Activated CD8-positive, alpha-beta T cell treated with anti-CD3 and anti-CD28 coated beads for 36 hours (primary cell): ENCODE data around the gene ANKDD1B. TPM values are rescaled to one million over a fixed set of nuclear protein-coding genes. Genes with fewer than 3 reads are reported as not detected.
A peak's percentile ranks its signal among the peaks of the same experiment; 100 is the strongest.

Experiments
- ATAC-seq: fragments of 200-7000 bp; cut with Tn5 transposase; one replicate; pipeline ENCODE4 v1.10.0; 2021; ENCODE audit warnings: mild to moderate bottlenecking, moderate library complexity
- CTCF ChIA-PET: fragments of 350-600 bp; sonication (Branson Sonifier 250); formaldehyde crosslinking; loops from one replicate; lab custom pipeline; 2021; ENCODE audit warnings: antibody characterized with exemption; lab: Charles Lee
- POLR2A ChIA-PET: fragments of 350-600 bp; sonication (Branson Sonifier 250); formaldehyde crosslinking; loops from one replicate; lab custom pipeline; 2021; ENCODE audit warnings: antibody characterized with exemption; lab: Charles Lee
- DNase-seq: peaks from one replicate; pipeline ENCODE4 v3.0.0-alpha.2; 2020
- H3K27ac Mint-ChIP-seq: one replicate; pipeline ENCODE4 v1.8.0; 2021; ENCODE audit warnings: mild to moderate bottlenecking, mixed read lengths
- H3K27me3 Mint-ChIP-seq: one replicate; pipeline ENCODE4 v1.8.0; 2021; ENCODE audit warnings: mixed read lengths
- H3K36me3 Mint-ChIP-seq: one replicate; pipeline ENCODE4 v1.8.0; 2021; ENCODE audit warnings: low read depth, mixed read lengths
- H3K4me1 Mint-ChIP-seq: one replicate; pipeline ENCODE4 v1.8.0; 2021; ENCODE audit warnings: low read depth, mixed read lengths
- H3K4me3 Mint-ChIP-seq: one replicate; pipeline ENCODE4 v1.8.0; 2021; ENCODE audit warnings: mild to moderate bottlenecking, moderate library complexity, mixed read lengths
- H3K9me3 Mint-ChIP-seq: one replicate; pipeline ENCODE4 v1.8.0; 2021; ENCODE audit warnings: mixed read lengths
- intact Hi-C: fragments of 100-400 bp; cut with micrococcal nuclease; formaldehyde crosslinking; loops from one replicate; pipeline ENCODE4 v1.10.0; 2022
- total RNA-seq, 2 experiments: library from RNA; stranded (reverse); gene quantifications; one replicate each; pipeline ENCODE4 v1.2.3, GENCODE V29; 2021
- TF ChIP-seq, protein P1 (sequence below): fragments of 200-600 bp; IDR thresholded peaks from one replicate; pipeline ENCODE4 v1.8.0; 2022; ENCODE audit warnings: antibody characterized with exemption, mild to moderate bottlenecking

The ANKDD1B gene
- total RNA-seq, 2 experiments from 2014 or later = not detected

DNA sequence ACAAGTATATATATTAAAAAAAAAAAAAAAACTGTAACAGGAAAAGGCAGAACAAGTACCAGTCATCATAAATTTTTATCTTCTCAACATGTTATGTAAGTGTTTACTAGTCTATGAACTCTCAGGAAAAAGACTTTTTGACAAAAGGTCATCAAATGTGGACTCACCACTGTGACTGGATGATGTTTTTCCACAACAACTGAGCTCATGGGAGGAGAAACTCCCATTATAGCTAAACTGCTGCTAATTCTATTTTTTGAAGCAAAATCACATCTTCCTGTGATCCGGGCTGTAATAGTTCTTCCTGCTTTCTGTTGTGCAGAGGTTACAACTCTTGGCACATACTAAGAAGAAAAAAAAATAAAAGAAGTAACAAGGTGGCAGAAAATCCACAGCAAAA is 66.4 kb downstream of the ANKDD1B start:
- intact Hi-C loops = no loop called here
- ChIA-PET POLR2A (no interaction called here), CTCF (no interaction called here)
- ATAC-seq = no peak
- peaks cover 8% of the 10 kb centered on the region for H3K4me1 Mint-ChIP-seq
- DNase-seq = no peak
- H3K9me3 Mint-ChIP-seq = no peaks in the 10 kb centered on the region
- H3K27me3 Mint-ChIP-seq = no peaks in the 10 kb centered on the region
- TF ChIP-seq, protein P1, sequence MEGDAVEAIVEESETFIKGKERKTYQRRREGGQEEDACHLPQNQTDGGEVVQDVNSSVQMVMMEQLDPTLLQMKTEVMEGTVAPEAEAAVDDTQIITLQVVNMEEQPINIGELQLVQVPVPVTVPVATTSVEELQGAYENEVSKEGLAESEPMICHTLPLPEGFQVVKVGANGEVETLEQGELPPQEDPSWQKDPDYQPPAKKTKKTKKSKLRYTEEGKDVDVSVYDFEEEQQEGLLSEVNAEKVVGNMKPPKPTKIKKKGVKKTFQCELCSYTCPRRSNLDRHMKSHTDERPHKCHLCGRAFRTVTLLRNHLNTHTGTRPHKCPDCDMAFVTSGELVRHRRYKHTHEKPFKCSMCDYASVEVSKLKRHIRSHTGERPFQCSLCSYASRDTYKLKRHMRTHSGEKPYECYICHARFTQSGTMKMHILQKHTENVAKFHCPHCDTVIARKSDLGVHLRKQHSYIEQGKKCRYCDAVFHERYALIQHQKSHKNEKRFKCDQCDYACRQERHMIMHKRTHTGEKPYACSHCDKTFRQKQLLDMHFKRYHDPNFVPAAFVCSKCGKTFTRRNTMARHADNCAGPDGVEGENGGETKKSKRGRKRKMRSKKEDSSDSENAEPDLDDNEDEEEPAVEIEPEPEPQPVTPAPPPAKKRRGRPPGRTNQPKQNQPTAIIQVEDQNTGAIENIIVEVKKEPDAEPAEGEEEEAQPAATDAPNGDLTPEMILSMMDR = no peak
- H3K4me3 Mint-ChIP-seq = no peak overlapping the region
- H3K27ac Mint-ChIP-seq = peak overlapping the region; percentile 61
- peaks cover 10% of the 10 kb centered on the region for H3K36me3 Mint-ChIP-seq

DNA sequence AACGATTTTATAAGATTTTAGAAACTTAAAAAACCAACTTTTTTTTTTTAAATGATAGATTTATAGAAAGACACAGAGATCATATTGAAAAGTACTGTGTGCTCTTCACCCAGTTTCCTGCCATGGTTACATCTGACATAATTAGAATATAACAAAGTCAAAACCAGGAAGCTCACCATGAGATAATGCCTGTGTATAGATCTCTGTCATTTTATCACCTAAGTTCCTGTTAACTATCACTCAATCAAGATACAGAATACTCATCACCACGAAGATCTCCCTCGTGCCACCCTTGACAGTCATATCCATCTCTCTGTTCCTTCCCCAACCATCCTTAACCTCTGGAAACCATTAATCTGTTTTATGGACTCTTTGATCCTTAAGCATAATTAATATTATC is 66.9 kb downstream of the ANKDD1B start:
- H3K9me3 Mint-ChIP-seq = no peaks in the 10 kb centered on the region
- ChIA-PET POLR2A (no interaction called here), CTCF (interaction anchor here (1.1 kb wide), 1 partner anchor 442 kb away, joined by 3 read pairs; no protein-coding TSS in a partner anchor)
- ATAC-seq = peak; percentile 74
- no peak for DNase-seq
- H3K27me3 Mint-ChIP-seq = no peaks in the 10 kb centered on the region
- H3K36me3 Mint-ChIP-seq = peaks cover 9% of the 10 kb centered on the region
- intact Hi-C loops = no loop called here
- H3K4me1 Mint-ChIP-seq = peaks cover 8% of the 10 kb centered on the region
- H3K27ac Mint-ChIP-seq = peak overlapping the region; percentile 61
- no peak overlapping the region for H3K4me3 Mint-ChIP-seq
- TF ChIP-seq, protein P1 = no peak

DNA sequence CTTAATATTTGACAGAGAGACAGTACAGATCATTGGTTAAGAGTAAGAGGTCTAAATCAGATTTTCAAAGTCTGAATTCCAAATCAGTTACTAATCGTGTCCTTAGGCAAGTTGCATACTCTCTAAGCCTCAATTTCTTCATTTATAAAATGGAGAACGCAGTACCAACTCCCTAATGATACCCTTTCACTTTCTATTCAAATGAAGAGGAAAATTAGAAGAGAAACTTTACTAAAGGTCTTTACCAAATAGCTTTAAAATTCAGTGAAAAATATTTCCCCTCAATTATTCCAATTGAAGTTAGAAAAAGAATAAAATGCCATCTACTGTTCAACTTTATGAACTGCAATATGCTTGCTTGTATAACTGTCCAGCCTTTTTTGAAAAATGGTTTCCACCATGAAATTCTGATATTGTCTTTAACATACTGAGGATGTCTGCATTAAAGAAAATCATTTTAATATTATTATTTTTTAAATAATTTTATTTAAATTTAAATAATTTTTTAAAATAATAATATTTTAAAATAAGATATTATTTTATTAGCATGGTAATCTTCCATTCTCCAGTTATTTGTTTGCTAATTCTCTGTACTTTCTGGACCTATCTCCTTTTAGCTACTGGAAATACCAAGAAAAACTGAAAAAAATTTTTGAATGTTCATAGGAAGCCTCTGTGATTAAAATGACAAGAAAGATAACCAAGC is 70.0 kb downstream of the ANKDD1B start:
- ATAC-seq (peak; percentile 62), DNase-seq (no peak)
- no peaks in the 10 kb centered on the region for H3K27me3 Mint-ChIP-seq
- intact Hi-C loops = loop anchor here (10.0 kb wide), 1 partner anchor 316 kb away; no protein-coding TSS in a partner anchor
- H3K36me3 Mint-ChIP-seq = peaks cover 10% of the 10 kb centered on the region
- POLR2A ChIA-PET = no interaction called here
- TF ChIP-seq, protein P1 = peak; percentile 89
- H3K4me3 Mint-ChIP-seq = no peak overlapping the region
- H3K27ac Mint-ChIP-seq = no peak overlapping the region
- no peaks in the 10 kb centered on the region for H3K9me3 Mint-ChIP-seq
- CTCF ChIA-PET = interaction anchor here (0.6 to 1.9 kb wide), 25 partner anchors 9 to 939 kb away, joined by 3 to 6 read pairs (median 3); partner anchors contain the start of genes ANKRD31 and HMGCR
- peaks cover 8% of the 10 kb centered on the region for H3K4me1 Mint-ChIP-seq

DNA sequence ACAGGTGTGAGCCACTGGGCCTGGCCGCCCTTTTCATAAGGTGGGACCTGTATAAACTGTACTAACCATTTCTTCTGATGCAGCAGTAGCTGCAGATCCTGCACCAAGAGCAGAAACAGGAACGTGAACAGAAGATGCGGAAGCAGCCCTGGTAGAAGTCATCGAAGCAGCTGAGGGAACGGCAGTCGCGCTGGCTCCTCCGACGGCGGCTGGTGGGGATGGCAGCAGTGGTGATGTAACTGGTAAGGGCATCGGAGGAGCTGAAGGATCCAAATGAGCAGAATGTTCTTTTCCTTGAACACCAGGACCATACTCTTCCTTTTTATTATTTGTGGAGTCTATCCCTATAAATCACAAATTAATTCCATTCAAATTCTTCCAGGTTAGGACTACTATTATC is 73.9 kb downstream of the ANKDD1B start:
- POLR2A ChIA-PET = no interaction called here
- intact Hi-C loops = loop anchor here (10.0 kb wide), 1 partner anchor 320 kb away; no protein-coding TSS in a partner anchor

DNA sequence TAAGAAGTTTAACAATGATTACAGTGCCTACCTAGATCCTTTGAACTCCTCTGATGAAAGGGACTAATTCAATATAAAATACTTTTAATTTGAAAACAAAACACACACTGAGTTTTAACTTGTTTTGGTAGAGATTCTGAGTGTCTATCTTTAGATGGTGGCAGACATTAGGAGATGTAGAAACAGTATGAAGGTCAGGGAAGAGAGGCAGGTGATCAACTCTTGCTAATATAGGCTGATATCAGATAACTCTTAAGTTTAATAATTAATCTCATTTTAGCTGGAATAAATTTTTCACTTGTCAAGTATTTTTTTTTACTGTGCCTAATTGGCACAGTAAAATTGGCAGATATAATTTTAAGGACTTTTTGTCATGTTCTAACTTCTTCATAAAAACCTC is 75.2 kb downstream of the ANKDD1B start:
- DNase-seq (no peak), ATAC-seq (no peak)
- Mint-ChIP-seq H3K36me3 (peaks cover 7% of the 10 kb centered on the region), H3K4me3 (no peak overlapping the region), H3K9me3 (no peaks in the 10 kb centered on the region), H3K27me3 (no peaks in the 10 kb centered on the region), H3K4me1 (peaks cover 2% of the 10 kb centered on the region), H3K27ac (peak overlapping the region; percentile 34)
- ChIA-PET CTCF (no interaction called here), POLR2A (no interaction called here)
- intact Hi-C loops = loop anchor here (10.0 kb wide), 1 partner anchor 322 kb away; no protein-coding TSS in a partner anchor
- TF ChIP-seq, protein P1 = no peak

More for the DNA sequence above, 73.9 kb downstream of the ANKDD1B start:
- H3K4me1 Mint-ChIP-seq = no peaks in the 10 kb centered on the region
- no peak overlapping the region for H3K27ac Mint-ChIP-seq
- no peaks in the 10 kb centered on the region for H3K27me3 Mint-ChIP-seq
- TF ChIP-seq, protein P1 = no peak
- no peak overlapping the region for H3K4me3 Mint-ChIP-seq
- ATAC-seq (no peak), DNase-seq (no peak)
- CTCF ChIA-PET = no interaction called here
- H3K9me3 Mint-ChIP-seq = no peaks in the 10 kb centered on the region
- peaks cover 7% of the 10 kb centered on the region for H3K36me3 Mint-ChIP-seq
